ENCODE results near the gene PPP1R18. TPM values are rescaled to one million over a fixed set of nuclear protein-coding genes. Genes with fewer than 3 reads are reported as not detected.
A peak's percentile ranks its signal among the peaks of the same experiment; 100 is the strongest.
"Not testable (repeated sequence)": the region's sequence is repeated elsewhere in the genome, so short reads cannot be mapped to it uniquely, and the experiment has no call there.

PPP1R18 gene
- polyA plus RNA-seq, 12 donors: 37.4 to 65.9 (median 41.1) TPM; not detected in 1

GRCh38 chr6:30672445-30673253 is 13.8 kb downstream of the PPP1R18 start, which contains the start of gene DHX16:
DHX16 (minus strand) TSS chr6:30673006; CDS start chr6:30672841, 165 bp downstream.
- DNase-seq: peak; percentile 97

- DNase-seq: no peak
Observed at GRCh38 chr6:30670760-30671527, 15.5 kb downstream of the PPP1R18 start.

- DNase-seq: not testable (repeated sequence)
Observed at GRCh38 chr6:30666300-30666699, 20.1 kb downstream of the PPP1R18 start.

GRCh38 chr6:30664994-30665767 is 21.3 kb downstream of the PPP1R18 start:
- no peak for DNase-seq

GRCh38 chr6:30657922-30658321 is 28.5 kb downstream of the PPP1R18 start:
- DNase-seq: not testable (repeated sequence)

- no peak for DNase-seq
Observed at GRCh38 chr6:30657454-30657853, 29.0 kb downstream of the PPP1R18 start.

GRCh38 chr6:30656513-30656912 is 29.9 kb downstream of the PPP1R18 start:
- no peak for DNase-seq

- DNase-seq: no peak
Observed at GRCh38 chr6:30655743-30656094, 30.7 kb downstream of the PPP1R18 start.

GRCh38 chr6:30654798-30655742 is 31.4 kb downstream of the PPP1R18 start:
- no peak for DNase-seq

GRCh38 chr6:30651143-30651542 is 35.3 kb downstream of the PPP1R18 start:
- DNase-seq: no peak

- peak; percentile 22 for DNase-seq
Observed at GRCh38 chr6:30647242-30648116, 39.0 kb downstream of the PPP1R18 start.

GRCh38 chr6:30646450-30647241 is 39.8 kb downstream of the PPP1R18 start, which contains the start of gene C6orf136:
C6orf136 (plus strand) TSS chr6:30647133; CDS start chr6:30647232, 99 bp downstream.
- DNase-seq: peak; percentile 92

GRCh38 chr6:30645989-30646388 is 40.5 kb downstream of the PPP1R18 start:
- no peak for DNase-seq

- DNase-seq: no peak
Observed at GRCh38 chr6:30644769-30645168, 41.7 kb downstream of the PPP1R18 start.

GRCh38 chr6:30643656-30644055 is 42.8 kb downstream of the PPP1R18 start:
- no peak for DNase-seq

GRCh38 chr6:30641048-30641447 is 45.4 kb downstream of the PPP1R18 start:
- DNase-seq: no peak

- DNase-seq: no peak
Observed at GRCh38 chr6:30640481-30640880, 46.0 kb downstream of the PPP1R18 start.

- no peak for DNase-seq
Observed at GRCh38 chr6:30635834-30636233, 50.6 kb downstream of the PPP1R18 start.
